GM12874 (cell line): ENCODE results near the gene DRAXIN.

ENCODE experiments used
- CTCF ChIP-seq: IDR thresholded peaks from 2 replicates; pipeline ENCODE4 v1.5.1; 2011; ENCODE audit warnings: low read depth, mild to moderate bottlenecking, control low read depth, low read length, moderate library complexity; ENCODE audit not compliant: insufficient read depth

Gene DRAXIN

GRCh38 chr1:11741919-11742558, 50.5 kb downstream of the DRAXIN start:
- no peak for TF ChIP-seq CTCF

GRCh38 chr1:11744287-11744686, 52.8 kb downstream of the DRAXIN start:
- no peak for TF ChIP-seq CTCF

GRCh38 chr1:11746092-11746491, 54.6 kb downstream of the DRAXIN start:
- no peak for TF ChIP-seq CTCF

- TF ChIP-seq CTCF: no peak
These were observed 55.4 kb downstream of the DRAXIN start for GRCh38 chr1:11746795-11747487.

- no peak for TF ChIP-seq CTCF
These were observed 57.0 kb downstream of the DRAXIN start for GRCh38 chr1:11748294-11749202.

DNA sequence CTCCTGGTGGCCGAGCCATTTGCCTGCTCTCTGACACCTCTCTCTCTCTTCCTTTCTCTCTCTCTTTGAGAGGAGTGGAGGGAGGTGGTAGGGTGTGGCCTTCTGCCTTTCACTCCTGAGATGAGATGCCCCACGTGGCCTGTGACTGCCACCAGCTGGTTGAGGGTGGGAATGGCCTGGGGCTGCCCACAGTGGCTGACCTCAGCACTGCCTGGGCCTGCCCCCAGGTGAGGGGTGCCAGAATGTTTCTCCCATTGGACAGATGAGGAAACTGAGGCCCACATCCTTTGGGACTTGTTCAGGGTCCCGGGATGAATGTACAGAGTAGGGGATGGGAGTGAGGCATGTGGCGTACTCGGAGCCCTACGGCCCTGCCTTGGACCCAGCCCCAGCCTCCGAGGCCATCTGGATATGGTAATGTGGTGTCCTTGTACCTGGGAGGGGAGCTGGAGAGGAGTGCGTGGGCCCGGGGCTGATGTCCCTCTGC, 57.7 kb downstream of the DRAXIN start:
- TF ChIP-seq CTCF: peak; percentile 70

DNA sequence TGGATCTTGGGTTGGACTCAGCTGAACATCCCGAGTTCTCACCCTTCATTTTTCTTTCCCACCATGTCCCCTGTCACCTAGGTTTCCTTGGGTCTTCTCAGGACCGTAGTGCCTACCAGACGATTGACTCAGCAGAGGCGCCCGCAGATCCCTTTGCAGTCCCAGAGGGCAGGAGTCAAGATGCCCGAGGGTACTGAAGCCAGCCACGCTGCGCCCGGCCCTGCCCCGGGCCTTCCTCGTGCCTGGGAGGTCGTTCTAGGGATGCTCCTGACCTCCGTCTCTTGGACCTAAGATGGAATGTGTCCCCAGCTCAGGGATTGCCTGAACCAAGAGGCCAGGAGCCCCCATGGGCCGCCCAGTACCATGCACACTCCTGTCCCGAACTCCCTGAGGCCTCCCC, 58.5 kb downstream of the DRAXIN start:
- no peak for TF ChIP-seq CTCF
